ENCODE results near the gene CMBL.
"Not testable (repeated sequence)": the region's sequence is repeated elsewhere in the genome, so short reads cannot be mapped to it uniquely, and the experiment has no call there.

CMBL gene

GRCh38 chr5:10257870-10258269 lies 49.8 kb downstream of the CMBL start:
- no peak for DNase-seq (ENCODE audit: low spot score)

- DNase-seq (ENCODE audit: low spot score): no peak
These were observed 53.0 kb downstream of the CMBL start for GRCh38 chr5:10254686-10255085.

- no peak for DNase-seq (ENCODE audit: low spot score)
These were observed 54.3 kb downstream of the CMBL start for GRCh38 chr5:10253390-10253789.

GRCh38 chr5:10251405-10251804 lies 56.3 kb downstream of the CMBL start:
- DNase-seq (ENCODE audit: low spot score): no peak

GRCh38 chr5:10250806-10251276 lies 56.9 kb downstream of the CMBL start:
- DNase-seq (ENCODE audit: low spot score): peak; percentile 58

- peak; percentile 98 for DNase-seq (ENCODE audit: low spot score)
These were observed 57.5 kb downstream of the CMBL start, which contains the start of gene CCT5 for GRCh38 chr5:10249948-10250805. TSS of gene CCT5 (plus strand) at chr5:10250280. CDS start at chr5:10250341, 61 bp downstream.

- no peak for DNase-seq (ENCODE audit: low spot score)
These were observed 59.1 kb downstream of the CMBL start for GRCh38 chr5:10248378-10249260.

- DNase-seq (ENCODE audit: low spot score): not testable (repeated sequence)
These were observed 60.5 kb downstream of the CMBL start for GRCh38 chr5:10247217-10247616.

- no peak for DNase-seq (ENCODE audit: low spot score)
These were observed 60.9 kb downstream of the CMBL start for GRCh38 chr5:10246761-10247160.

GRCh38 chr5:10244342-10244944 lies 63.3 kb downstream of the CMBL start:
- no peak for DNase-seq (ENCODE audit: low spot score)

- DNase-seq (ENCODE audit: low spot score): no peak
These were observed 64.0 kb downstream of the CMBL start for GRCh38 chr5:10243660-10244240.

- DNase-seq (ENCODE audit: low spot score): no peak
These were observed 72.4 kb downstream of the CMBL start for GRCh38 chr5:10235350-10235749.

- DNase-seq (ENCODE audit: low spot score): no peak
These were observed 74.2 kb downstream of the CMBL start for GRCh38 chr5:10233505-10233904.

GRCh38 chr5:10233011-10233410 lies 74.7 kb downstream of the CMBL start:
- no peak for DNase-seq (ENCODE audit: low spot score)

- no peak for DNase-seq (ENCODE audit: low spot score)
These were observed 75.3 kb downstream of the CMBL start for GRCh38 chr5:10232386-10232785.

GRCh38 chr5:10229306-10230048 lies 78.2 kb downstream of the CMBL start:
- DNase-seq (ENCODE audit: low spot score): no peak

GRCh38 chr5:10228288-10228687 lies 79.4 kb downstream of the CMBL start:
- no peak for DNase-seq (ENCODE audit: low spot score)
